AG09319 (cell line): Measurements from ENCODE around the gene RPRD1B.

Experiments used
- DNase-seq: peaks from one replicate; pipeline ENCODE4 v3.0.0-alpha.2; 2010; ENCODE audit warnings: low read depth; ENCODE audit errors: extremely low read depth
- CTCF ChIP-seq: IDR thresholded peaks from 2 replicates; pipeline ENCODE4 v1.5.1; 2011; ENCODE audit warnings: low read depth, mild to moderate bottlenecking, inconsistent platforms, low read length, moderate library complexity

The RPRD1B gene

DNA sequence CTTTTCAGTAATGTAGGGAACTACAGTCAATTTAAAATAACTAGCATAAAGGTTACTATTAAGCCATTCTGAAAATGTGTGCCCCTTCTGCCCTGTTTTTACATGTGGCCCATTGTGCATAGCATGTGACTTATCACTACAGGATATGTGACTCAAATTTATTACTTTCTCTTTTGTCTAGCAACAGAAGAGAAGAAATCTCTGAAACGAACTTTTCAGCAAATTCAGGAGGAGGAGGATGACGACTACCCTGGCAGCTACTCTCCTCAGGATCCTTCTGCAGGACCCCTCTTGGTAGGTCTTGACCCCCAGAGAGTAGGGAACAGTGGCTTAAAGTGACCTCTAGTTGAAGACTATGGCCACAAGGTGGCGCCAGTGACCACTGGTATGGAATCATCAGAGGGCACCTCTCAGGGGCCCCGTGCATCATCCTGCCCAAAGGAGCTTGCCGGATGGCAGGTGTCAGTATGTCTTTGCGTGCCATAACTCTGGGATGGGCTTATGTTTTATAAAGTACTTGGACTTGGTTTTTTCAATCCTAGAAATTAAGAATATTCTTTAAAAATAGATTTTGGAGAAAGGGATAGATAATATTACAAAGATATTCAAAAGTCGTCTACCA lies 23.9 kb downstream of the RPRD1B start:
- peak; percentile 29 for DNase-seq

GRCh38 chr20:38059832-38060231 lies 26.3 kb downstream of the RPRD1B start:
- no peak for TF ChIP-seq CTCF
- DNase-seq, result no peak

More for the DNA sequence above, 23.9 kb downstream of the RPRD1B start:
- peak; percentile 78 for TF ChIP-seq CTCF

DNA sequence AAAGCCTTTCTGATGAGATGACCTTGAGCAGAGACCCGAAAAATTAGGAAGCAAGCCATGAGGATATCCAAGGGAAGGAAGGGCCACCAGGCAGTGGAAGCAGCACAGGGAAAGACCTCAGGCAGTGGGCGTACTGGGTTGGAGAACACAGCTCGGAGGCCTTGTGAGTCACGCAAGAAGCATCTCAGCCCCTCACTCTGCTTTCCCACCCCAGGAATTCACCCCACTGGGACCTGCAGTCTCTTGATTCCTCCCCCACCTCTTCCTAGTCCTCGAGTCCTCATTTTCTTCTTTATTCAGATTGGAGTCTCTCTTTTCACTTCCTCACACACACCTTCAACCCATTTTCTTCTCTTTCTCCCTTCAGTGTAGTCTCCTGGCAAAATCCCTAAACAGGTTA lies 27.0 kb downstream of the RPRD1B start:
- no peak for TF ChIP-seq CTCF
- DNase-seq, result no peak

GRCh38 chr20:38061109-38061508 lies 27.6 kb downstream of the RPRD1B start:
- no peak for TF ChIP-seq CTCF
- no peak for DNase-seq

DNA sequence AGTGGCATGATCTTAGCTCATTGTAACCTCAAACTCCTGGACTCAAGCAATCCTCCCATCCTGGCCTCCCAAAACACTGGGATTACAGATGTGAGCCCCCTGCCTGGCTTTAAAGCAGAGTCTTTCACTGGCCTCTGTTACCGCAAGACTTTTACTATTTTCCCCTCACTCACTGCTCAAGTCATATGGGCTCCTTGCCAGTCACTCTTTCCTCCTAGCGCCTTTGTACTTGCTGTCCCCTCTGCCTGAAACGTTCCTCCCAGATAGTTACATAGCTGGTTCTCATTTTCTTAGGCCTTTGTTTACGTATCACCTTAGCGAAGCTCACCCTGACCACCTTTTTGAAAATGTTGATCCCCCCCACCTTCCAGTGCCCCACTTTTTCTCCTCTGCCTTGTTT lies 29.3 kb downstream of the RPRD1B start:
- TF ChIP-seq CTCF, result no peak
- no peak for DNase-seq

GRCh38 chr20:38063911-38064530 lies 30.5 kb downstream of the RPRD1B start:
- TF ChIP-seq CTCF, result no peak
- DNase-seq, result no peak

DNA sequence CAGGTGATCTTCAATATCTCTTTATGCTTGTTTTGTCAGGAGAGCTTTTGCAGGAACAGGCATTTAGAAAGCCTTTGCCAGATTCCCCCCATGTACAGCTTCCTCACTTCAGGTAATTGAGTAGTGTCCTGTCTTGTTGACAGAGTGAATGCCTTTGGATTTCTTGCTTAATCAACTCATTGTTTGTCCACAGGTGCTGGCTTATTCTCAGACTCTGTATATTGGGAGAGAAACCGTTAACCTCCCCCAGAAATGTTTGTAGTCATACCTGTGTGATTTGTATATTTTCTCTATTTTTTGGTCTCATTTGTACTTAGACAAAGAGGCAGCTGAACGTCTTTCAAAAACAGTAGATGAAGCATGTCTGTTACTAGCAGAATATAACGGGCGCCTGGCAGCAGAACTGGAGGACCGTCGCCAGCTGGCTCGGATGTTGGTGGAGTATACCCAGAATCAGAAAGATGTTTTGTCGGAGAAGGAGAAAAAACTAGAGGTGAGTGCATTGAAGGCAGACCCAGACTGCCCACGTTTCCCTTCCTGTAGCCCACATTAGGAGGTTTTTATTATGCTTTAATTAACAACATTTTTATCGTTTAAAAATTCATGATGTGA lies 32.3 kb downstream of the RPRD1B start:
- DNase-seq, result no peak
- TF ChIP-seq CTCF, result no peak
